Measurements from ENCODE around the gene PSD4.

The PSD4 gene

GRCh38 chr2:113149553-113150257 lies 24.1 kb upstream of the PSD4 start:
- DNase-seq (ENCODE audit: low read depth in 1 of 2, low spot score in 1 of 2), result no peak
- H3K4me3 ChIP-seq (replicated peaks; ENCODE audit: insufficient read depth, low read length), result no peak overlapping the region
- no peak for TF ChIP-seq CTCF (IDR thresholded peaks at IDR 0.05; ENCODE audit: insufficient read depth, low read length)
- no peak for TF ChIP-seq REST (IDR thresholded peaks at IDR 0.05; ENCODE audit: insufficient replicate concordance, low read depth)
- TF ChIP-seq GABPA (IDR thresholded peaks at IDR 0.05; ENCODE audit: low read depth), result no peak
- TF ChIP-seq POLR2AphosphoS5 (IDR thresholded peaks at IDR 0.05; ENCODE audit: low read depth), result no peak
- TF ChIP-seq SPI1 (IDR thresholded peaks at IDR 0.05; ENCODE audit: borderline replicate concordance, low read depth), result no peak
- no peaks in the 10 kb centered on the region for H3K27me3 ChIP-seq (ENCODE audit: insufficient read depth, poor library complexity, severe bottlenecking)
- H3K27ac ChIP-seq (replicated peaks), result no peak overlapping the region

GRCh38 chr2:113150258-113150601 lies 23.5 kb upstream of the PSD4 start:
- no peak for DNase-seq (ENCODE audit: low read depth in 1 of 2, low spot score in 1 of 2)
- H3K27ac ChIP-seq (replicated peaks), result no peak overlapping the region
- H3K4me3 ChIP-seq (replicated peaks; ENCODE audit: insufficient read depth, low read length), result no peak overlapping the region
- no peaks in the 10 kb centered on the region for H3K27me3 ChIP-seq (ENCODE audit: insufficient read depth, poor library complexity, severe bottlenecking)
- TF ChIP-seq CTCF (IDR thresholded peaks at IDR 0.05; ENCODE audit: insufficient read depth, low read length) (no peak), REST (IDR thresholded peaks at IDR 0.05; ENCODE audit: insufficient replicate concordance, low read depth) (no peak), POLR2AphosphoS5 (IDR thresholded peaks at IDR 0.05; ENCODE audit: low read depth) (no peak), SPI1 (IDR thresholded peaks at IDR 0.05; ENCODE audit: borderline replicate concordance, low read depth) (no peak), GABPA (IDR thresholded peaks at IDR 0.05; ENCODE audit: low read depth) (no peak)

GRCh38 chr2:113155331-113155730 lies 18.4 kb upstream of the PSD4 start:
- Histone ChIP-seq H3K27ac (replicated peaks) (no peak overlapping the region), H3K27me3 (ENCODE audit: insufficient read depth, poor library complexity, severe bottlenecking) (no peaks in the 10 kb centered on the region), H3K4me3 (replicated peaks; ENCODE audit: insufficient read depth, low read length) (no peak overlapping the region)
- TF ChIP-seq GABPA (IDR thresholded peaks at IDR 0.05; ENCODE audit: low read depth) (no peak), POLR2AphosphoS5 (IDR thresholded peaks at IDR 0.05; ENCODE audit: low read depth) (no peak), SPI1 (IDR thresholded peaks at IDR 0.05; ENCODE audit: borderline replicate concordance, low read depth) (no peak), REST (IDR thresholded peaks at IDR 0.05; ENCODE audit: insufficient replicate concordance, low read depth) (no peak), CTCF (IDR thresholded peaks at IDR 0.05; ENCODE audit: insufficient read depth, low read length) (no peak)
- no peak for DNase-seq (ENCODE audit: low read depth in 1 of 2, low spot score in 1 of 2)
